Superior temporal gyrus (tissue), 1 donor: Measurements from ENCODE around the gene FBXO2.

Experiments used
- DNase-seq: peaks from one replicate; pipeline ENCODE4 v3.0.0-alpha.2; 2016; ENCODE audit errors: extremely low spot score

Gene FBXO2, protein sequence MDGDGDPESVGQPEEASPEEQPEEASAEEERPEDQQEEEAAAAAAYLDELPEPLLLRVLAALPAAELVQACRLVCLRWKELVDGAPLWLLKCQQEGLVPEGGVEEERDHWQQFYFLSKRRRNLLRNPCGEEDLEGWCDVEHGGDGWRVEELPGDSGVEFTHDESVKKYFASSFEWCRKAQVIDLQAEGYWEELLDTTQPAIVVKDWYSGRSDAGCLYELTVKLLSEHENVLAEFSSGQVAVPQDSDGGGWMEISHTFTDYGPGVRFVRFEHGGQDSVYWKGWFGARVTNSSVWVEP

GRCh38 chr1:11654137-11654938 is at the start of gene FBXO2, which contains the start of gene FBXO44:
Gene FBXO2, minus strand, starts transcription at chr1:11654429. Its CDS starts 89 bp downstream, at chr1:11654340.
Gene FBXO44, plus strand, starts transcription at chr1:11654877. Its CDS starts 959 bp downstream, at chr1:11655836.
- no peak for DNase-seq

DNA sequence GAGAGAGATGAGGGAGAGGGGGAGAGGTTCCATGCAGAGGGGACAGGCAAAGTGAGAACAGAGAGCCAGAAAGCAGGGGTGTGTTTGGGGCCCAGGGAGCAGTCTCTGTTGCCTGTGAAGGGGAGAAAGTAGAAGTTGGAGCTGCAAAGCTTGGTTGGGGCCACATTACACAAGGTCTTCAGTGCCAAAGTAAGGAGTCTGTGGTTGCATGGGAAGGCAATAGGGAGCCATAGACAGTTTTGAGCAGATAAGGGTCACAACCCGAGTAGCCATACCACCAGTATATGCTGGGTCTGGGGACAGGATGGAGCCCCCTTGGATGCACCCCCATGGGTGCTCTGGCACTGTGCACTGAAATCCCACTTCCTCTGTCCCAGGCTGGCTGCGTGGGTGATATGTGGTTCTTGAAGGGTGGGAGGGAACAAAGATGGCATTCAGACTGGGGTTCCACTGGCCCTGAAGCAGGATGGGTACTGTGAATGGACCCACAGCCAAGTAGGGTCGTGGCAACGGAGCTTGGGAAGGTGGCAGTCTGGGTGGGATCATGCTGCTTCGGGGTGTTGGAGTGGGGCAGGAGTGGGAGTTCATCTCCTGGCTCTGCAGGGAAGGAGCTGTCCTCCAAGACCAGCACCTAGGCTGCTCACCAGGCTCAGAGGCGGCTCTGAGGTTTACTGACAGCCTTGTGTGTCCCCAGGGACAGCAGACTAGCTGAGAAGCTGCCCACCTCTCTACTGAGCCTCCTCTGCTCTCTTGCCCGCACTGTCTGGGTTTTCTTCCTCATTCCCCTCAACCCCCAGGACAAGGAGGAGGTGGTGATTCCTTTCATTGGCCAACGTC is 49.3 kb upstream of the FBXO2 start:
- no peak for DNase-seq

DNA sequence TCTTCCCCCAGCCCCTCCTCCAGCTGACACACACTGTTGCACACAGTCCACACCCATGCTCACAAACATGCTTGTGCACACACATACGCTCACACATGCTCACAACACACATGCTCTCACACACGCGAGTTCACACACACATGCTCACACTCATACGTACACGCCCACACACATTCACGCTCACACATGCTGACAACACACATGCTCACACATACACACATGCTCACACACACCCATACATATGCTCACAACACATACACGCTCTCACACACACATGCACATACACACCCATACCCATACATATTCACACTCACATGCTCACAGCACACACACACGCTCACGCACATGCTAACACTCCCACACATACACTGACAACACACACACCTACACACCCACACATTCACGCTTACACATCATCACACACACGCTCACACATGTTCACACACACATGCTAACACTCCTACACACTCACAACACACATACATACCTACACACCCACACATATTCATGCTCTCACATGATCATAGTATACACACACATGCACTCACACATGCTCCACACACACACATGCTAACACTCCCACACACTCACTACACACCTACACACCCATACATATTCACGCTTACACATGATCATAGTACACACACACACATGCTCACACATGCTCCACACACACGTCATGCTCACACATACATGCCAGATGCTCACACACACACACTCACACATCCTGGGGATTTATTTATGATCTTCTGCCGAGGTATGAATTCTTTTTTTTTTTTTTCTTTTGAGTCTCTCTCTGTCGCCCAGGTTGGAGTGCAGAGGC is 48.0 kb upstream of the FBXO2 start:
- no peak for DNase-seq

DNA sequence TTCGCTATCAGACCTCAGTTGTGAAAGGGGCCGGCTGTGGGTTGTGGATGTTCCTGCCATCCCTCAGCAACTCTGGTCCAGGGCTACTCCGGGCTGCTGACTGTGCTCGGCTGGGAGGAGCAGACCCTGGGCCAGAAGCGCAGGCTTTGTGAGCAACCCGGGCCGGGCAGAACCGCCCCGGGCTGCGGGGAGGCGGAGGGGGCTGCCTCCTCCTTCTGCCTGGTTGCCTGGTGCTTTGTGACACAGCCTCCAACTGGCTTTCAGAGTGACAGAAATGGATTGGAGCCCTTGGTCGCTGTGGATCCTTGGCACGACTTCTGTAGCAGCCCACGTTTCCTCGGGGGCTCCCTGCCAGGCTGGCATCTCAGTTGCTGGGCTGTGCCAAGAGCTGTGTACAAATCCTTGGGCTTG is 47.3 kb upstream of the FBXO2 start:
- peak; percentile 75 for DNase-seq

DNA sequence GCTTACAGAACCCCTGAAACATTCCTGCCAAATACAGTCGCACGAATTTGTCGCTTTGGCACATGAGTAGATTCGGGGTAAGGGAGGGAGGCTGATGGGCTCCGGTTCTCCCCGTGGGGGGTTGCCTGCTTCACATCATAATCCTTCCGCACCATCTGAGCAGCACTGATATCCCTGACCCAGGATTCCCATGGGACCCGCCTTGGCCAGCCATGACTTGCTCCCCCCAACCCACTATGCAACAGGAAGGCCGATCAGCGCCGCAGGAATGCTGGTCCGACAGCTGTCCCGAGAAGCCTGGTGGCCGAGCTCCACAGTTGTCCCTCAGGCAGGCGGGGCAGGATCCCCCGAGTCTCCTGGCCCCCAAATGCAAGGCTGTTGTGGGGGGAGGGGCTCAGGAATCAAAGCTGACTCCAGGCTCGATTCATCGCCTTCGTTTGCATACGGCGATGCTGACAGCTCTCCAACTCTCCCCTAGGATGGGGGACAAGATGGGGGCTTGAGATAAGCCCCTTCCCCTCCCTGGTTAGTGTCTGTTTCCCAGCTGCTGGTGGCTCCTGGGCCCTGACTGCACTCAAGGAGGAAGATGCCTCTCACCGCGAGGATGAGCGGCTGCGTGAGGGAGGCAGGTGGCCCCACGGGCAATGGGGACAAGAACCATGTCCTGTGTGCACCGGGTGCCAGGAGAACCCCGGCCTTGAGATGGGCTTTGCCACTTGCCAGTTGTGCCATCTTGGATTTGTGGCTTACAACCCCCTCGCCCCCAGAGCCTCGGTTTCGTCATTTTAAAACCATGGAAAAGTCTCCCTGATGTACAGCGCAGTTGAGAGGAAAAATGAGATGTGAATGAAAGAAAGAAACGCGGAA is 46.6 kb upstream of the FBXO2 start:
- DNase-seq = no peak

- no peak for DNase-seq
Measured at GRCh38 chr1:11697893-11698210, 43.6 kb upstream of the FBXO2 start.

DNA sequence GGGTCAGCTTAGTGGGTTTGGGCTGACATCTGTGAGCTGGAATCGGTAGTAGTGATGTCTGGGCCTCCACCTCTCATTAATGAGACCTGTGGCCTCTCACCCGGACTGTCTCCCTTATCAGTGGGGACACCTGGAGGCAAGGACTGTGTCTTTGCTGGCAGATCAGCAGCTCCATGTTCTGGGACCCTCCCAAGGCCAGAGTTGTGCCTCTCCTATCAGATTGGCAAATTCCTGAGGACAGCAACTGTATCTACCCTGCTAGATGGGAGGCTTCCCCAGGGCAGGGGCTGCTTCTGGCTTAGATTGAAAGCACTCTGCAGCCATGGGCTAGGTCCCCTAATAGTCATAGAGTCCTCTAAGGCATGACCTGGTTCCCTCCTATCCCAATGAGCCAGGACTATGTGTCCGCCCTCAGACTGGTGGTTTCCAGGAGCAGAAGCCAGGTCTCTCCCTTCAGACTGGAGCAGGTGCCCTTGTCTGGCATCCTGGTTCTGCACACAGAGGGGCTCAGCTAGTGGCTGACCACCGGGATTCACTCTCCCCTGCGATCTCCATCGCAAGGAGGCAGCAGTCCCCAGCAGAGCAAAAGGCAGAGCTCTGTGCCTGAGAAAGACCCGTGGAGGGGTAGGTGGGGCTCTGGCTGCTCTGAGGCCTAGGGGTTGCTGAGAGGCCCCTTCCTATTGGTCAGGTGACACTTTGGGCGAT is 43.1 kb upstream of the FBXO2 start:
- DNase-seq = no peak

DNA sequence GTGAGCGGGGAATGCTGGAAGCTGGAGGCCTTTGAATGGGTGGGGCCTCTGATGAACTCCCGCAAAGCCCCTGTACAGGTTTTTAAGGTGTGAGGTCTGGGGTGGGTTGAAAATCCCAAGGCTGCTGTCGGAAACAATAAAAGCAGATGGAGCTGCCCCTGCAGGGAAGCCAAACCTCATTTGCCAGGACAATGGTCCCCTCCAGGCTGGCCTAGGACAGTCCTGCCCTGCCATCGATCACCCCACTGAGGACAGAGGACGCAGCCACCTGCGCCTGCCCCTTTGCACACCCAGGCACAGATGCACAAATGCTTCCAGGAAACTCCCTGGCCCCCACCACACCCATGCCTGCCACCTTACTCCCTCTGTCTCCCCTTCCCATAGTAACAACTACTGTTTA is 41.6 kb upstream of the FBXO2 start:
- DNase-seq = no peak

- no peak for DNase-seq
Measured at GRCh38 chr1:11693917-11694316, 39.7 kb upstream of the FBXO2 start.

- no peak for DNase-seq
Measured at GRCh38 chr1:11693024-11693590, 38.9 kb upstream of the FBXO2 start.

- DNase-seq = no peak
Measured at GRCh38 chr1:11691928-11692711, 37.9 kb upstream of the FBXO2 start.

- DNase-seq = no peak
Measured at GRCh38 chr1:11691302-11691914, 37.2 kb upstream of the FBXO2 start, which contains the start of gene DRAXIN. Gene DRAXIN, plus strand, starts transcription at chr1:11691710. Its CDS starts 14,549 bp downstream, at chr1:11706259.

GRCh38 chr1:11690397-11691301 is 36.4 kb upstream of the FBXO2 start:
- DNase-seq = no peak

- no peak for DNase-seq
Measured at GRCh38 chr1:11688506-11688905, 34.3 kb upstream of the FBXO2 start.

DNA sequence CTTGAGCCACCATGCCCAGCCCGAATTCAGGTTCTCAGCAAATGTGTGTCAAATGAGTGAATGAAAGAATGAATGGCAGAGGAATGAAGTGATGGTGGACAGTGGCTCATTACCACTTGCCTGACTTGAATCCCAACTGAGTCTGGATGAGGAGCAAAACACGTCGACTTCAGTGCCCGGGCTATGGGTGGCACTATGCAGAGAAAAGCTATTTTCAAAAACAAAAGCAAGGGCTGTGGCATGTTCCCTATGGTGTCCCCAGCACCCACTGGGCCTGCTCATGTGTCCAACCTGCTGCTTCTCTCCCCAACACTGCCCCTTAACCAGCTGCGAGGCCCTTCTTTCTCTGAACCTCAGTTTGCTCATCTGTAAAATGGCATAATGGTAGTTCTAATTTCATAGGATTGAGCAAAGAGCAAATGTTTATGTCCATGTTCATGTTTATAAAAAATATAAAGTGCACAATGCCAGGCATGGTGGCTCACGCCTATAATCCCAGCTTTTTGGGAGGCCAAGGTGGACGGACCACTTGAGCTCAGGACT is 31.1 kb upstream of the FBXO2 start:
- no peak for DNase-seq

- DNase-seq = no peak
Measured at GRCh38 chr1:11684070-11684469, 29.8 kb upstream of the FBXO2 start.

DNA sequence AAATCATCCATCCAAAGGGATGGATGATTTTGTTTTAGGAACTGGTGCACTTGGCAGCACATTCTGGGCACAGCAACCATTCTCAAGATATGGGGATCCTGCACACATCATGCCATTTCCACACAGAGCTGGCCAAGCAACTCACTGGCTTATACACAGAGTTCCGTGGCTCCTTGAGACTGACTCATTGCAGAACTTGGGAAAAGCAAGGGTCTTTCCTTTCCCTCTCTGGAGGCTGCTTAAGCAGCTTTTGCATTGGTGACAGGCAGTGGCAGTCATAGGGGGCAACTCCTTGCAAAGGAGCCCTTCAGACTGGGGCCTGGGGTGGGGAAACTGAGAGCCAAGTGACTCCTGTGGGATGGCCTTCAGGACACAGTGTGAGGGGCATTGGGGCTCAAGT is 28.6 kb upstream of the FBXO2 start:
- no peak for DNase-seq
